ENCODE measurements around the gene NR3C2. TPM values are rescaled to one million over a fixed set of nuclear protein-coding genes. Genes with fewer than 3 reads are reported as not detected.

NR3C2 gene
- total RNA-seq, 1 experiment from 2014 or later, result 1.6 TPM

DNA sequence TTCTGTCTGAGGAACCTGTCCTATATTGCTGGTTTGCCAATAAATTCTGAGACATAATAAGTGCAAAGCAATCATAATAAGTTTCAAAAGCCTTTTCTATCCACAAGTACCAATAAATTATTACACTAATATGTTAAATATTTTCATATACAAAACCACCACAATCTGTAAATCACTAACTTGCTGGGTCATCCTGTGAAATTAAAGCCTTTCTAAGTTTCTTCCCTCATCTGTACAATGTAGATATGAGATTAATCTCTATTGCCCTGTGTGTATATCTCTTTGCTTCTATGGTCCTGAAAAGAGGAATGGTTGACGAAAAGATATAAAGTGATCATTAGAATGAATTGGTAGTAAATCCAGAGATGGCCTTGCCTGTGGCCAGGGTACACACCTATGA lies 231.6 kb downstream of the NR3C2 start:
- POLR2A ChIA-PET (ENCODE audit: low non-redundant PET), result no interaction called here
- DNase-seq (ENCODE audit: low spot score), result no peak
- intact Hi-C loops (cut with micrococcal nuclease; ENCODE audit: unreplicated experiment), result no loop called here
- peaks cover 1% of the 10 kb centered on the region for H3K4me1 ChIP-seq (ENCODE audit: insufficient read depth, low read length, poor library complexity, severe bottlenecking)
- no peaks in the 10 kb centered on the region for H3K9me3 ChIP-seq (ENCODE audit: low read depth, low read length, poor library complexity, severe bottlenecking)
- no peak overlapping the region for H3K4me3 ChIP-seq (ENCODE audit: low read depth, low read length, poor library complexity, severe bottlenecking)
- TF ChIP-seq, protein P1, sequence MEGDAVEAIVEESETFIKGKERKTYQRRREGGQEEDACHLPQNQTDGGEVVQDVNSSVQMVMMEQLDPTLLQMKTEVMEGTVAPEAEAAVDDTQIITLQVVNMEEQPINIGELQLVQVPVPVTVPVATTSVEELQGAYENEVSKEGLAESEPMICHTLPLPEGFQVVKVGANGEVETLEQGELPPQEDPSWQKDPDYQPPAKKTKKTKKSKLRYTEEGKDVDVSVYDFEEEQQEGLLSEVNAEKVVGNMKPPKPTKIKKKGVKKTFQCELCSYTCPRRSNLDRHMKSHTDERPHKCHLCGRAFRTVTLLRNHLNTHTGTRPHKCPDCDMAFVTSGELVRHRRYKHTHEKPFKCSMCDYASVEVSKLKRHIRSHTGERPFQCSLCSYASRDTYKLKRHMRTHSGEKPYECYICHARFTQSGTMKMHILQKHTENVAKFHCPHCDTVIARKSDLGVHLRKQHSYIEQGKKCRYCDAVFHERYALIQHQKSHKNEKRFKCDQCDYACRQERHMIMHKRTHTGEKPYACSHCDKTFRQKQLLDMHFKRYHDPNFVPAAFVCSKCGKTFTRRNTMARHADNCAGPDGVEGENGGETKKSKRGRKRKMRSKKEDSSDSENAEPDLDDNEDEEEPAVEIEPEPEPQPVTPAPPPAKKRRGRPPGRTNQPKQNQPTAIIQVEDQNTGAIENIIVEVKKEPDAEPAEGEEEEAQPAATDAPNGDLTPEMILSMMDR (conservative IDR thresholded peaks at IDR 0.05; ENCODE audit: low read depth, low read length), result no peak
- TF ChIP-seq EZH2 (IDR thresholded peaks at IDR 0.05; ENCODE audit: borderline replicate concordance, low read depth, low read length, poor library complexity, severe bottlenecking), result no peak
- no peaks in the 10 kb centered on the region for H3K27me3 ChIP-seq (replicated peaks; ENCODE audit: insufficient read depth, low read depth, low read length, poor library complexity)
- no TSS peak for BruUV-seq (replicated peaks)
- CTCF ChIA-PET, result no interaction called here
- H3K36me3 ChIP-seq (ENCODE audit: insufficient read depth, low read length, poor library complexity, severe bottlenecking), result no peaks in the 10 kb centered on the region
- H3K27ac ChIP-seq (ENCODE audit: low read depth, low read length, poor library complexity, severe bottlenecking), result no peak overlapping the region

DNA sequence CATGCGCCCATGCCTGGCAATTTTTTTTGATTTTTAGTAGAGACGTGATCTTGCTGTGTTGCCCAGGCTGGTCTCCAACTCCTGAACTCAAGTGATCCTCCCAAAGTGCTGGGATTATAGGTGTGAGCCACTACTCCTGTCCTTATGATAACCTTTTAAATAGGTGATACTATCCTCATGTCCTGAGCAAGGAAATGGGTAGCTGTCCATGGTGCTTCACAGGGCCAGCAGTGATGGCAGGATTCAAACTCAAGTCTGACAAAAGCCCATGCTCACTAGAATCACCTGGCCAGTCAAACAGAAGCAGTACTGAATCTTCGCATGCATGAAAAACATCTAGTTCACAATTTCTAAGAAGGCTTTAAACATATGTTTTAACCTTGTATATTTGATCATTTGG lies 235.1 kb downstream of the NR3C2 start:
- H3K4me1 ChIP-seq (ENCODE audit: insufficient read depth, low read length, poor library complexity, severe bottlenecking), result peaks cover 19% of the 10 kb centered on the region
- H3K9me3 ChIP-seq (ENCODE audit: low read depth, low read length, poor library complexity, severe bottlenecking), result no peaks in the 10 kb centered on the region
- POLR2A ChIA-PET (ENCODE audit: low non-redundant PET), result no interaction called here
- no peak overlapping the region for H3K4me3 ChIP-seq (ENCODE audit: low read depth, low read length, poor library complexity, severe bottlenecking)
- TF ChIP-seq, protein P1 (conservative IDR thresholded peaks at IDR 0.05; ENCODE audit: low read depth, low read length), result no peak
- TF ChIP-seq EZH2 (IDR thresholded peaks at IDR 0.05; ENCODE audit: borderline replicate concordance, low read depth, low read length, poor library complexity, severe bottlenecking), result no peak
- no peak overlapping the region for H3K27ac ChIP-seq (ENCODE audit: low read depth, low read length, poor library complexity, severe bottlenecking)
- CTCF ChIA-PET, result no interaction called here
- BruUV-seq (replicated peaks), result no TSS peak
- no peaks in the 10 kb centered on the region for H3K27me3 ChIP-seq (replicated peaks; ENCODE audit: insufficient read depth, low read depth, low read length, poor library complexity)
- no peaks in the 10 kb centered on the region for H3K36me3 ChIP-seq (ENCODE audit: insufficient read depth, low read length, poor library complexity, severe bottlenecking)
- intact Hi-C loops (cut with micrococcal nuclease; ENCODE audit: unreplicated experiment), result no loop called here
- no peak for DNase-seq (ENCODE audit: low spot score)

DNA sequence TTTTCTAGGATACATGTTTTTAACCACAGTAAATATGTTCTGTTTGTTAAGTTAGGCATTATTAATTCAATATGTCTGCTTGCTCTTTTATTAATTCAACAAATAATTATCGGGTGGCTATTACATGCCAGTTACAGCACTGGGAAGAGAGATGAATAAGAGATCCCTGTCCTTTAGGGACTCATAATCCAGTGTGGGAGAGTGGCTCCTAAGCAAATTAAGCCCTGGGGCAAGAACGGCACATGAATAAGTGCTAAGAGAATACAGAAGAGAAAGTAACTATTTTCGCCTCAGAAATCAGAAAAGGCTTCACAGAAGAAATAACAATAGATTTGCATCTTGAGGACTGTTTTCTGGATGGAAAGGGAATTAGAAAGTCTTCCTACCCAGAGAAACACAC lies 236.7 kb downstream of the NR3C2 start:
- BruUV-seq (replicated peaks), result no TSS peak
- ChIA-PET CTCF (no interaction called here), POLR2A (ENCODE audit: low non-redundant PET) (no interaction called here)
- Histone ChIP-seq H3K27me3 (replicated peaks; ENCODE audit: insufficient read depth, low read depth, low read length, poor library complexity) (no peaks in the 10 kb centered on the region), H3K4me1 (ENCODE audit: insufficient read depth, low read length, poor library complexity, severe bottlenecking) (peaks cover 19% of the 10 kb centered on the region), H3K9me3 (ENCODE audit: low read depth, low read length, poor library complexity, severe bottlenecking) (no peaks in the 10 kb centered on the region), H3K27ac (ENCODE audit: low read depth, low read length, poor library complexity, severe bottlenecking) (no peak overlapping the region), H3K4me3 (ENCODE audit: low read depth, low read length, poor library complexity, severe bottlenecking) (no peak overlapping the region), H3K36me3 (ENCODE audit: insufficient read depth, low read length, poor library complexity, severe bottlenecking) (no peaks in the 10 kb centered on the region)
- no peak for TF ChIP-seq EZH2 (IDR thresholded peaks at IDR 0.05; ENCODE audit: borderline replicate concordance, low read depth, low read length, poor library complexity, severe bottlenecking)
- peak; percentile 34 for DNase-seq (ENCODE audit: low spot score)
- intact Hi-C loops (cut with micrococcal nuclease; ENCODE audit: unreplicated experiment), result no loop called here

DNA sequence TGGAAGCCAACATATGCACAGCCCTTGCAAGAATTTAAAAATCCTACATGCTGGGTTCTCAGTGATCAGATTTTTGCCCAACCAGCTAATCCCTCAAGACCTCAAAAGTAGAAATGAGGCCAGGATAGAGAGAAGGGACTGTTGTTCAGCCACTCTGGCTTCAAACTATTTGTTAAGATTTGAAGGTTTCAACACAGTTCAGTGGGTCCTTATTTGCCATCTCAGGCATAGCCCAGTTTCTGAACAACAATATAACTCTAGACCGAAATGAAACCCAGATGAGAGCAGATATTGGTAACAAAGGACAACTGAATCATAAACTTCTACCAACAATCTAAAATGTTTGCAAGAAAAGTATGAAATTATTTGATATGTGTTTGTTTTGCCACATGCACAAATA lies 237.3 kb downstream of the NR3C2 start:
- no peak for TF ChIP-seq EZH2 (IDR thresholded peaks at IDR 0.05; ENCODE audit: borderline replicate concordance, low read depth, low read length, poor library complexity, severe bottlenecking)
- Histone ChIP-seq H3K4me1 (ENCODE audit: insufficient read depth, low read length, poor library complexity, severe bottlenecking) (peaks cover 19% of the 10 kb centered on the region), H3K9me3 (ENCODE audit: low read depth, low read length, poor library complexity, severe bottlenecking) (no peaks in the 10 kb centered on the region), H3K27me3 (replicated peaks; ENCODE audit: insufficient read depth, low read depth, low read length, poor library complexity) (no peaks in the 10 kb centered on the region), H3K27ac (ENCODE audit: low read depth, low read length, poor library complexity, severe bottlenecking) (no peak overlapping the region), H3K36me3 (ENCODE audit: insufficient read depth, low read length, poor library complexity, severe bottlenecking) (no peaks in the 10 kb centered on the region), H3K4me3 (ENCODE audit: low read depth, low read length, poor library complexity, severe bottlenecking) (no peak overlapping the region)
- CTCF ChIA-PET, result no interaction called here
- POLR2A ChIA-PET (ENCODE audit: low non-redundant PET), result no interaction called here
- BruUV-seq (replicated peaks), result no TSS peak
- intact Hi-C loops (cut with micrococcal nuclease; ENCODE audit: unreplicated experiment), result no loop called here
- DNase-seq (ENCODE audit: low spot score), result no peak

Measured in A673 (cell line).